Stimulated activated CD4-positive, alpha-beta T cell treated with anti-CD3 and anti-CD28 coated beads, Interleukin-4, amount 100 ng/mL, for 4 hours (primary cell): ENCODE measurements around the gene CYP4A11.
"Not testable (repeated sequence)": the region's sequence is repeated elsewhere in the genome, so short reads cannot be mapped to it uniquely, and the experiment has no call there.

Experiments used
- DNase-seq, 2 experiments: peaks; one replicate each; pipeline ENCODE4 v3.0.0-alpha.2; 2020

The CYP4A11 gene

DNA sequence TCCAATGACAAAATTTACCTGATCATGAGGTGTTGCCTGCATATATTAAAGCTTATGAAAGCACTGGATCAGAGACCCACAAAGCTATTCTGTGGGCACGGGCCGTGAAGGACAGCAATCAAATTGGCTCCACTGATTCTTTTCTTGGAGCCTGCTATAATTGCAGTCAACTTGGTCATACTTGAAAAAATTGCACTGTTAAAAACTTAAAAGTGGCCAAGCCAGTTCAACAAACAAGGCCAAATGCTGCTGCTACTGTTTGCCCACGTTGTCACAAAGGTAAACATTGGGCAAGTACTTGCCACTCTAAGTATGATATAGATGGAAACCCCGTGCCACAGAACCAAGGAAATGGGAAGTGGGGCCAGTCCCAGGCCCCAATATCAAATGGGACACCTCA lies 37.8 kb downstream of the CYP4A11 start:
- DNase-seq, result no peak

DNA sequence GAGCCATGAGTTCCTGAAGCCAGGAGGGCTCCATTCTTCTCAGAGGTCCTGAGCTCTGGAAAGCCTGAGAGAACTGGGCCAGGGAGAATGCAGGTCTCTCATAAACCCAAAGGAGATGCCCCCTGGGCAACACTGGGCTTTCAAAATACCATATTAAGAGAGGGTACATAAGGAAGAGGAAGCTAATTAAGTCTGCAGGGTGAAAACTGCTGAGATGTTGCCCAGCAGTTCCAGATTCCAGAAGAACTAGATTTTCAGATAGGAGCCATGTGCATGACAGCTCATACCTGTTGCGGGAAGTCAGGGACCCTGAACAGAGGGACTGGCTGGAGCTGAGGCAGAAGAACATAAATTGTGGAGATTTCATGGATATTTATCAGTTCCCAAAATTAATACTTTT lies 40.9 kb downstream of the CYP4A11 start:
- DNase-seq, result no peak

DNA sequence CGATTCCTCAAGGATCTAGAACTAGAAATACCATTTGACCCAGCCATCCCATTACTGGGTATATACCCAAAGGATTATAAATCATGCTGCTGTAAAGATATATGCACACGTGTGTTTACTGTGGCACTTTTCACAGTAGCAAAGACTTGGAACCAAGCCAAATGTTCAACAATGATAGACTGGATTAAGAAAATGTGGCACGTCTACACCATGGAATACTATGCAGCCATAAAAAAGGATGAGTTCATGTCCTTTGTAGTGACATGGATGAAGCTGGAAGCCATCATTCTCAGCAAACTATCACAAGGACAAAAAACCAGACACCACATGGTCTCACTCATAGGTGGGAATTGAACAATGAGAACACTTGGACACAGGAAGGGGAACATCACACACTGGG lies 59.6 kb downstream of the CYP4A11 start:
- not testable (repeated sequence) for DNase-seq
